DMS114 treated with DMSO at 0.1 percent for 48 hours (cell line): Measurements from ENCODE around the gene CNNM2.
"Not testable (repeated sequence)": the region's sequence is repeated elsewhere in the genome, so short reads cannot be mapped to it uniquely, and the experiment has no call there.

Source experiments
- DNase-seq: peaks from one replicate; lab custom pipeline; 2025; ENCODE audit not compliant: unreplicated experiment; lab: John Stamatoyannopoulos, UW

Gene CNNM2

DNA sequence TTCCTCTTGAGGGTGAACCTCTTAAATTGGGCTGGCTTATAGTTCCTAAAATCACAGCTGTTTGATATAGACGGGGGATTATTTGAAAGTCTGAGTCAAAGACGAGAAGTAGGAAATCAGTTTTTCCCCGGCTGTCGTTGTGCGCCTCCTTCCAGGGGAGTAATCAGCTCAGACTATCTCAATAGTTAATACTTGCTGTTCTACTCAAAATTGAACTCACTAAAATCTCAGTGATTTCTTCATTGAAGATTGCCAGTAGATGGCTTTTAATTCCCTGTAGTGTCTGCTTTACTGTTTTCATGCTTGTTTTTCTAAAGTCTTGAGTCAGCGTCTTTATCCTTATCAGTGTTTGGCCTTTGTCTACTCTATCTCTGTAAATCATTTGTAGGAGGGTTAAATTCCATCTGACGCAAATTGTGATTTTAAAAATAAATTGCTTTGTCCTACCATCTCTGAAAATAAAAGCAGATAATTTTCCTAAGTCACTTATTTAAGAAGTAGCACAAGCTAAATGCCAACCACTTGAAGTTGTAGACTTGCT lies 47.3 kb downstream of the CNNM2 start:
- no peak for DNase-seq

DNA sequence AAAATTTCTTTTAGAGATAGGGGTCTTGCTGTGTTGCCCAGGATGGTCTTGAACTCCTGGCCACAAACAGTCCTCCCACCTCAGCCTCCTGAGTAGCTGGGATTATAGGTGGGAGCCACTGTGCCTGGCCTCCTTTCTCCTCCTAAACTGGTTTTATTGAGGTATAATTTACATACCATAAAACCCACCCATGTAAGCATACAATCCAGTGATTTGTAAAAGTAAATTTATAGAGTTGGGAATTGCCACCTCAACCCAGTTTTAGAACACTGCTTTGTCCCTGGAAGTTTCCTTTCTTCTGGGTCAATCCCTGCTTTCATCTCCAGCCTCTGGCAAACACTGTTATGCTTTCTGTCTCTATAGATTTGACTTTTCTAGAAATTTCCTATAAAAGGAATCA lies 49.0 kb downstream of the CNNM2 start:
- no peak for DNase-seq

- DNase-seq: no peak
These were observed 52.7 kb downstream of the CNNM2 start for GRCh38 chr10:102970562-102971340.

GRCh38 chr10:102975483-102976379 lies 57.6 kb downstream of the CNNM2 start:
- DNase-seq: no peak

DNA sequence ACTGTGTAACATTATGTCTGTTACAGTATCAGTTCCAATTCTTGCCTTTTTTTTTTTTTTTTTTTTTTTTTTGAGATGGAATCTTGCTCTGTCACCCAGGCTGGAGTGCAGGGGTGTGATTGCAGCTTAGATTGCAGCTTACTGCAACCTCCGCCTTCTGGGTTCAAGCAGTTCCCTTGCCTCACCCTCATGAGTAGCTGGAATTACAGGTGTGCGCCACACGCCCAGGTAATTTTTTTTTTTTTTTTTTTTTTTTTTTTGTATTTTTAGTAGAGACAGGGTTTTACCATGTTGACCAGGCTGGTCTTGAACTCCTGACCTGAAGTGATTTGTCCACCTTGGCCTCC lies 58.3 kb downstream of the CNNM2 start:
- not testable (repeated sequence) for DNase-seq

DNA sequence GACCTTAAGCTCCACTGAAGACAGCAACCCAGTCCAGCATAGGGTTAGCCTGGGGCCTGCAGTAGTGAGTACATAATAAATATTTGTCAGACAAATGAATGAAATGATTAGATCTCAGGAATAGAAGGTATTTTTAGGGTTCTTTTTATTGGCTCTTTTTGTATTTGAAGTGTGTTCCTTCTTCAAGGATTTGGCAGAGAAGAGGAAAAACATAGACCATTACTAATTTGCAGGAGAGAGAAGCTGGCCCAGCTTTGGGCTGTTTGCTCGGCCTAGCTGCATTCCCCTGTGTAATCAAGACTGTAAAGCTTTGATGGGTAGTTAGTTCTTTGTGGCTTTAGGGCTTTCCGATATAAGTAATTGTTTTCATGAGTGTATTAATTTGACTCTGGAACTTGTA lies 64.2 kb downstream of the CNNM2 start:
- DNase-seq: no peak

DNA sequence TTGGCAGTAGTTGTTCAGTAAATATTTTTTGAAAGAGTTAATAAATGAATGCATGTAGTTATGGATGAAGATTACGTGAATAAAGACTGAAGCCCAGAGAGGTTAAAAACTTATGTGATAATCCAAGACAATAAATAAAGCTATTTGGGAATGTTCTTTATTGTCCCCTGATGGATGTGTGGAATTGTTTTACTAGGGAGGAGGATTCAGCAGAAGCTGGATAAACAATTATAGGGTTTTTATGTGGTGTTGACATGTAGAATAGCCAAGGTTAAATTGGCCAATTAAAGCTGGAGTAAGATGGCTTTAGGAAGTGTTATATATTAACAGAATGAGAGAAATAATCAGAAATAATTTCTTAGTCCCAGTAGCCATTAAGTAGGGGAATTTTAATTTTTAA lies 66.0 kb downstream of the CNNM2 start:
- no peak for DNase-seq

DNA sequence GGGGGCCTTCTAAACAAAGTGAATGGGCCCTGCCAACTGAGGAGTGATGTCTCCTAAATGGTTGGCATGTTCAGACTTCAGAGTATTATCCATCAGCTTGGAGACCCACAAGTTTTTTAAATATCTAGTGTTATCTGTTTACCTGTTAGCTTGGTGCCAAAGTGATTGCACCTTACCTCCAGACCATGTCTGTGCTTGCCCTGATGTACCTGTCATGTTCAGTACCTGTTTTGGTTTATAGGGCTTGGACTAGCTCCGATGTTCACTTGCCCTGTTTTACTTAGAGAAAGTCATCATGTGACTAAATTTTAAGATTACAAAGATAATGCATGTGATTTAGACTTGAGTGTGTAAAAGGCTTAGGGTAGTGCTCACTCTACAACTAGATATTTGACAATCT lies 67.7 kb downstream of the CNNM2 start:
- no peak for DNase-seq

GRCh38 chr10:102988404-102989314 lies 70.6 kb downstream of the CNNM2 start:
- no peak for DNase-seq

GRCh38 chr10:102994531-102995295 lies 76.6 kb downstream of the CNNM2 start:
- no peak for DNase-seq

GRCh38 chr10:102996876-102997275 lies 78.8 kb downstream of the CNNM2 start:
- no peak for DNase-seq

DNA sequence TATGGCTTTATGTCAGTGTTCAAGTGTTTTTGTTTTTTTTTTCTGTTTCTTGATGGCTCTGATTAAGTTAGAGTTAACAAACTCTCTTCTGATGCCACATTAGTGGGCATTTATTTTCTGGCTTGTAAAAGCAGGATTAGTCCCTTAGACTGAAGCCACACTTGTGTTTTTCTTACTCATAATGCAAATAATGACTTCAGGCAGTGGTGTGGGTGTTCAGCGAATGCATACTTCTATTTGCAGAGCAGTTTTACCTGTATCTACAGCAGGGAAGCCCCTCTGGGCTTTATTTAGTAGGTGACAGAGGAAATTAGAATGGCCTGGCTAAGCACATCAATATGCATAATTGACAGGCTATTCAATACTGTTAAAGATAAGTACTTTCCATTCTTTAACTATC lies 79.9 kb downstream of the CNNM2 start:
- DNase-seq: no peak

GRCh38 chr10:102998399-102998907 lies 80.4 kb downstream of the CNNM2 start:
- no peak for DNase-seq

DNA sequence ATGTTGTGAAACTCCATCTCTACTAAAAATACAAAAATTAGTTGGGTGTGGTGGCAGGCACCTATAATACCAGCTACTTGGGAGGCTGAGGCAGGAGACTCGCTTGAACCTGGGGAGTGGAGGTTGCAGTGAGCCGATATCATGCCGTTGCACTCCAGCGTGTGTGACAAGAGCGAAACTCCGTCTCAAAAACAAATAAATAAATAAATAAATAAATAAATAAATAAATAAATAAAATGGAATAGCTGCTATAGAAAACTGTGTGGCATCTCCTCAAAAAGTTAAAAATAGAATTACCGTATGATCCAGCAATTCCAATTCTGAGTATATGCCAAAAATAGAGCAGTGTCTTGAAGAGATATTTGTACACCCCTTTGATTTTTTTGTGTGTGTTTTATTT lies 82.0 kb downstream of the CNNM2 start:
- not testable (repeated sequence) for DNase-seq

- no peak for DNase-seq
These were observed 88.9 kb downstream of the CNNM2 start for GRCh38 chr10:103007017-103007416.

DNA sequence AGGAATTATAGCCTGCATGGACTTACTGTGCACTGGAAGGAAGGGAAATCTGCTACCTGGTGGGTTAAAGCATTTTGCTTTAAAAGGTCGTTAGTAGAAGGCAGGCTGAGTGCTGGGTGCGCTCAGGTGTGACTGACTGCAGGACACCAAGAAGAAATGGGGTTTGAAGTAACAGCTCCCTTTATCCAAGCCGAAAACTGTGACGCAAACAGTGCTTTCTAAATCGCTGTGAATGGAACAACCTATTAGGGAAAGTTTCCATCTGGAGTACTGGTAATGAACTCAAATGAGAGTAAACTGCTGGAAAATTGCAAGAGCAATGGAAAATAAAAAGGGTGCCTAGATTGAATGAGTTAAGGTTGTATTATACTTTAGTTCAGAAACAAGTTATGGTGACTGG lies 95.3 kb downstream of the CNNM2 start:
- DNase-seq: no peak

DNA sequence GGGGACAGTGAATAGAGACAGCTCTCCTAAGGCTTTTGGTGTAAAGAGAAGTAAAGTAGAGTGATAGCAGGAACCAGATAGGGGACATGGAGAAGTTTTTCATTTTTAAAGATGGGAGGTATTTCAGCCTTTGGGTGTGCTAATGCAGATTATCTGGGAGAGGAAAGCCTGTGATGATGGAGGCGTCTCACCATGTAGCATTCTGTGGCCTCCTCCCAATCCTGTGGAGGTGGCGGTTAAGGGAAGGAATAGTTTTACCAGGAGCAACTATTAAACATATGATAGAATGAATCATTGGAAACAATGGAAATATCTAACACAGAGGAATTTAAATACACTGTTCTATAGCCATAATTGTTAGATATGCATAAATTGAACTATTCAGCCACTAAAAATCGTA lies 101.3 kb downstream of the CNNM2 start:
- no peak for DNase-seq

- no peak for DNase-seq
These were observed 103.2 kb downstream of the CNNM2 start for GRCh38 chr10:103021150-103021899.

DNA sequence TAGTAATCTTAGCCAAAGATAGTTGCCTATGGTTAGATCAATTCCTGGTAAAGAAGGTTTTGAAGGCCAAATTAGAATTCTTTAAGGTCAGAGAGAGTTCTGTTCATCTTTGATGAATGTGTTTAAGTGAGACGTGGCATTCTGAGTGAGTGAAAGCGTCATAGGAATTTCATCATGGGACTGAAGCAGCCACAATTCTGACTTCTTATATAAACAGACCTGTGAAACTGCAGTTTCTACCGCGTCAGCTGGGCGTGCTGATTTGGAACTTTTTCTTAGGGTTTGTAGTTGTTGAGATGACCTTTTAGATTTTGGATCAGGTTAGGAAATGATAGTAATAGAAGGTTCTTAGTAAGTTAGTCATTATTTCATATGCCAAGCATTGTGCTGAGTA lies 103.8 kb downstream of the CNNM2 start:
- DNase-seq: no peak
